H1 (cell line): ENCODE results near the gene NME8. TPM values are rescaled to one million over a fixed set of nuclear protein-coding genes. Genes with fewer than 3 reads are reported as not detected.

Source experiments
- CTCF ChIA-PET: fragments of 300-600 bp; sonication (Branson Sonifier 250); formaldehyde crosslinking; loops from one replicate; lab custom pipeline; 2021; ENCODE audit not compliant: partially characterized antibody; lab: Charles Lee
- POLR2A ChIA-PET: fragments of 300-600 bp; sonication (Branson Sonifier 250); formaldehyde crosslinking; loops from one replicate; lab custom pipeline; 2021; ENCODE audit warnings: inconsistent platforms; ENCODE audit not compliant: partially characterized antibody; lab: Charles Lee
- DNase-seq, 2 experiments: peaks; one replicate each; pipeline versions ENCODE4 v3.0.0 to v3.0.0-alpha.2; 2010 to 2022; ENCODE audit warnings: low spot score in 2 of 2, low read depth in 1 of 2, mixed read lengths in 1 of 2
- FAIRE-seq: peaks from 2 replicates; lab custom pipeline; 2011; peaks lifted over from hg19 to GRCh38; lab: Jason Lieb, UNC
- H2AFZ ChIP-seq: 2 replicates; pipeline ENCODE4 v1.8.1; 2012; ENCODE audit warnings: low read length, inconsistent platforms
- H2AK5ac ChIP-seq: 2 replicates; pipeline ENCODE4 v1.6.1; 2013; ENCODE audit warnings: low read depth, low read length
- H2BK120ac ChIP-seq: replicated peaks from 2 replicates; pipeline ENCODE3; 2013; ENCODE audit warnings: low read depth, low read length, inconsistent platforms
- H2BK12ac ChIP-seq: 2 replicates; pipeline ENCODE4 v1.6.1; 2013; ENCODE audit warnings: low read depth, low read length
- H2BK15ac ChIP-seq: 2 replicates; pipeline ENCODE4 v1.6.1; 2013; ENCODE audit warnings: low read length
- H2BK20ac ChIP-seq: 2 replicates; pipeline ENCODE4 v1.6.1; 2013; ENCODE audit warnings: low read length
- H2BK5ac ChIP-seq: 2 replicates; pipeline ENCODE4 v1.6.1; 2013; ENCODE audit warnings: low read depth, low read length
- H3K14ac ChIP-seq: 2 replicates; pipeline ENCODE4 v1.6.1; 2013; ENCODE audit warnings: inconsistent platforms; ENCODE audit not compliant: insufficient read length
- H3K18ac ChIP-seq: 2 replicates; pipeline ENCODE4 v1.6.1; 2013; ENCODE audit warnings: low read length; ENCODE audit errors: extremely low read depth
- H3K23ac ChIP-seq: 2 replicates; pipeline ENCODE4 v1.6.1; 2013; ENCODE audit warnings: inconsistent platforms; ENCODE audit not compliant: insufficient read length
- H3K23me2 ChIP-seq: 2 replicates; pipeline ENCODE4 v1.6.1; 2013; ENCODE audit warnings: low read depth, low read length
- H3K27ac ChIP-seq: 2 replicates; pipeline ENCODE4 v1.6.1; 2011; ENCODE audit warnings: low read depth, low read length, inconsistent platforms
- H3K27me3 ChIP-seq, 4 experiments: replicated peaks in 1 of 4; 1 replicate in 1 of 4; 2 replicates in 3 of 4; pipeline versions ENCODE4 v1.6.1 to v1.8.1; 2011 to 2013; ENCODE audit warnings: low read length in 3 of 4, mild to moderate bottlenecking in 3 of 4, inconsistent platforms in 2 of 4, mixed read lengths in 2 of 4, moderate library complexity in 1 of 4; ENCODE audit not compliant: control insufficient read depth in 3 of 4, insufficient read depth in 3 of 4; ENCODE audit errors: extremely low read depth in 1 of 4
- H3K36me3 ChIP-seq, 4 experiments: 2 replicates each; pipeline versions ENCODE4 v1.6.1 to v1.8.1; 2011 to 2013; ENCODE audit warnings: mild to moderate bottlenecking in 4 of 4, low read length in 3 of 4, moderate library complexity in 2 of 4, control low read depth in 1 of 4, inconsistent platforms in 1 of 4; ENCODE audit not compliant: insufficient read depth in 4 of 4, control insufficient read depth in 2 of 4
- H3K4ac ChIP-seq: replicated peaks from 2 replicates; pipeline ENCODE3; 2013; ENCODE audit warnings: low read length, low read depth, mixed read lengths, inconsistent platforms; ENCODE audit not compliant: insufficient read length
- H3K4me1 ChIP-seq, 4 experiments: replicated peaks in 1 of 4; 1 replicate in 1 of 4; 2 replicates in 3 of 4; pipeline versions ENCODE4 v1.6.1 to v1.8.1; 2011 to 2013; ENCODE audit warnings: low read length in 3 of 4, inconsistent platforms in 2 of 4, mixed read lengths in 1 of 4; ENCODE audit not compliant: insufficient read depth in 4 of 4, control insufficient read depth in 3 of 4
- H3K4me2 ChIP-seq, 2 experiments: 2 replicates each; pipeline versions ENCODE4 v1.6.1 to v1.8.1; 2011 to 2013; ENCODE audit warnings: low read depth in 2 of 2, low read length in 2 of 2, control low read depth in 1 of 2, inconsistent platforms in 1 of 2, mild to moderate bottlenecking in 1 of 2; ENCODE audit not compliant: insufficient read depth in 1 of 2
- H3K4me3 ChIP-seq, 4 experiments: fragments of 200-600, 300-600 bp in 1 of 4; sonication (generic), shearing (Covaris generic), sonication (Bioruptor Twin) in 1 of 4; 2 replicates each; pipeline versions ENCODE4 v1.5.1 to v1.8.1; 2011 to 2016; ENCODE audit warnings: low read length in 4 of 4, low read depth in 3 of 4, control low read depth in 2 of 4, inconsistent platforms in 2 of 4, mild to moderate bottlenecking in 2 of 4, mixed read lengths in 1 of 4, moderate library complexity in 1 of 4; ENCODE audit not compliant: insufficient read depth in 2 of 4; ENCODE audit errors: extremely low read depth in 1 of 4
- H3K56ac ChIP-seq: replicated peaks from 2 replicates; pipeline ENCODE3; 2013; ENCODE audit warnings: low read depth, mild to moderate bottlenecking, mixed read lengths, low read length, inconsistent platforms; ENCODE audit not compliant: insufficient read length
- H3K79me1 ChIP-seq: 2 replicates; pipeline ENCODE4 v1.6.1; 2013; ENCODE audit warnings: low read depth, low read length, control low read depth
- H3K79me2 ChIP-seq, 2 experiments: 2 replicates each; pipeline versions ENCODE4 v1.6.1 to v1.8.1; 2012 to 2013; ENCODE audit warnings: low read length in 2 of 2, mild to moderate bottlenecking in 2 of 2, inconsistent platforms in 1 of 2; ENCODE audit not compliant: insufficient read depth in 2 of 2, control insufficient read depth in 1 of 2
- H3K9ac ChIP-seq, 4 experiments: replicated peaks in 1 of 4; 1 replicate in 1 of 4; 2 replicates in 3 of 4; pipeline versions ENCODE4 v1.6.1 to v1.8.1; 2011 to 2013; ENCODE audit warnings: low read depth in 3 of 4, low read length in 3 of 4, control low read depth in 2 of 4, mild to moderate bottlenecking in 2 of 4, moderate library complexity in 2 of 4, inconsistent platforms in 1 of 4; ENCODE audit errors: extremely low read depth in 1 of 4
- H3K9me3 ChIP-seq, 2 experiments: 2 replicates each; pipeline versions ENCODE4 v1.6.1 to v1.8.1; 2012 to 2013; ENCODE audit warnings: mild to moderate bottlenecking in 2 of 2, moderate library complexity in 2 of 2, control low read depth in 1 of 2, inconsistent platforms in 1 of 2, low read depth in 1 of 2, low read length in 1 of 2, mixed read lengths in 1 of 2; ENCODE audit not compliant: insufficient read depth in 2 of 2
- H4K20me1 ChIP-seq, 2 experiments: replicated peaks in 1 of 2; 2 replicates each; pipeline versions ENCODE3 to v1.8.1; 2011 to 2013; ENCODE audit warnings: inconsistent platforms in 2 of 2, low read length in 2 of 2, mild to moderate bottlenecking in 1 of 2; ENCODE audit not compliant: insufficient read depth in 2 of 2, control insufficient read depth in 1 of 2
- H4K5ac ChIP-seq: 2 replicates; pipeline ENCODE4 v1.6.1; 2013; ENCODE audit warnings: low read length, low read depth, mixed read lengths, inconsistent platforms; ENCODE audit not compliant: insufficient read length
- H4K8ac ChIP-seq: 2 replicates; pipeline ENCODE4 v1.8.0; 2013; ENCODE audit warnings: mild to moderate bottlenecking, moderate library complexity, low read length, inconsistent platforms; ENCODE audit not compliant: insufficient read depth; ENCODE audit errors: extremely low read depth
- H4K91ac ChIP-seq: replicated peaks from 2 replicates; pipeline ENCODE3; 2013; ENCODE audit warnings: low read length, mixed read lengths, inconsistent platforms; ENCODE audit not compliant: insufficient read length
- CBX8 ChIP-seq: fragments of 300-800, 300-1000 bp; sonication (generic); IDR thresholded peaks from 2 replicates; pipeline ENCODE4 v1.7.1; 2016; ENCODE audit warnings: low read depth, low read length, borderline replicate concordance
- KDM1A ChIP-seq: fragments of 200-600, 300-600 bp; sonication (generic); IDR thresholded peaks from 2 replicates; pipeline ENCODE4 v1.7.1; 2016; ENCODE audit warnings: mild to moderate bottlenecking, low read length, borderline replicate concordance
- KDM5A ChIP-seq: fragments of 200-600 bp; IDR thresholded peaks from 2 replicates; pipeline ENCODE4 v1.7.1; 2012; ENCODE audit warnings: mild to moderate bottlenecking, low read length, inconsistent platforms, mixed read lengths
- PHF8 ChIP-seq: fragments of 200-600 bp; sonication (generic); conservative IDR thresholded peaks from 2 replicates; pipeline ENCODE4 v1.7.1; 2012; ENCODE audit warnings: low read depth, mild to moderate bottlenecking, inconsistent platforms, low read length, moderate library complexity
- RAD21 ChIP-seq, 2 experiments: IDR thresholded peaks in 1 of 2; conservative IDR thresholded peaks in 1 of 2; 2 replicates each; pipeline ENCODE4 v1.6.1; 2011; ENCODE audit warnings: low read depth in 2 of 2, low read length in 2 of 2, improper control_type of control experiment in 1 of 2, inconsistent platforms in 1 of 2, mild to moderate bottlenecking in 1 of 2, moderate library complexity in 1 of 2
- WGBS, 2 experiments: shearing (Covaris generic) in 1 of 2; methylation state at CpG; one replicate each; pipeline versions ENCODE4 v1.1.6 to v1.1.7; 2013 to 2015; ENCODE audit warnings: low lambda C conversion rate in 2 of 2, mixed read lengths in 2 of 2, inconsistent platforms in 1 of 2, low coverage in 1 of 2, missing lambda C conversion rate in 1 of 2; ENCODE audit not compliant: insufficient replicate concordance in 2 of 2, insufficient coverage in 1 of 2, insufficient read length in 1 of 2; ENCODE audit errors: extremely low coverage in 1 of 2, missing lambda C conversion rate in 1 of 2; 5-methylcytosine and 5-hydroxymethylcytosine counted together
- polyA plus RNA-seq, 7 experiments: library from polyadenylated mRNA; depleted of rRNA in 3 of 7; stranded (reverse) in 5 of 7; unstranded in 2 of 7; fragments of >200 nt in 5 of 7; fragments of 200-250 nt in 2 of 7; gene quantifications; 1 replicate in 5 of 7; 2 replicates in 1 of 7; 4 replicates in 1 of 7; pipeline versions ENCODE4 v1.2.1 to v1.2.3, GENCODE V29; 2011 to 2013; ENCODE audit warnings: missing spikeins in 2 of 7, mixed read lengths in 2 of 7
- total RNA-seq: library from RNA; stranded (reverse); fragmentation: NEBNext Ultra II Directional; extraction: Animal tissue kit (Norgen Biotek cat#: 25700); gene quantifications from 2 replicates; pipeline ENCODE4 v1.2.1, GENCODE V29; 2021

Gene NME8
- total and polyA plus RNA-seq, 2 of the 8 experiments (the other 6 are each of a cell fraction or from before 2014, with no cell fraction given) = 0.22 to 0.44 TPM

DNA sequence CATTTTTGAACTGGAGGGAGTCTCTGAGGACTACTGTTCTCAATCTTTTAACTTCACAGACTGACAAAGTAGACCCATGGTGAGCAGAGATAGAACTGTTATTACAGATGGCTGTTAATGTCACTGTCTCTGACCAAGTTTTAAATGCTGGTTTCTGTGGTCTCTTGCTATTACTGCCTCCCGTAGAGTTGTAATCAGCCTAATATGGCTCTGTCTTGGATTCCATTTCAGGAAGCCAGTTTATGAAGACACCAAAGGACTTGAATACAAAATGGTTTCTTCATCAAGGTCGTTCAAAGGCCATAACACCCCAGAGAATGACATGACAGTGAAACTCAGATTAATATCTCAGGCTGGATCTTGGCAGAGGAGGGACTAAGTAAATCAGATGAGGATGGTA, 64.4 kb downstream of the NME8 start:
- Histone ChIP-seq H3K4me3 (no peak overlapping the region), H2BK120ac (no peak overlapping the region), H3K27me3 (peaks cover 8 to 28% (median 21%) of the 10 kb centered on the region in 4 experiments), H3K36me3 (no peaks in the 10 kb centered on the region), H4K8ac (no peak overlapping the region), H2AFZ (no peak overlapping the region), H4K91ac (no peak overlapping the region), H3K23ac (no peak overlapping the region), H3K4me2 (no peak overlapping the region), H2AK5ac (no peak overlapping the region), H2BK12ac (no peak overlapping the region), H3K4me1 (peaks cover 0 to 10% (median 3%) of the 10 kb centered on the region in 4 experiments; a peak in 5 of 7 replicates), H2BK15ac (no peak overlapping the region), H3K18ac (no peak overlapping the region), H3K23me2 (peaks cover 6% of the 10 kb centered on the region; the same call in 1 of the 2 replicates), H3K4ac (no peak overlapping the region), H3K56ac (no peak overlapping the region), H3K14ac (no peak overlapping the region), H3K79me1 (no peaks in the 10 kb centered on the region), H2BK5ac (no peak overlapping the region), H3K9ac (no peak overlapping the region), H3K27ac (no peak overlapping the region), H4K20me1 (peaks cover 0 to 4% of the 10 kb centered on the region in 2 experiments), H2BK20ac (no peak overlapping the region), H4K5ac (no peak overlapping the region), H3K9me3 (no peaks in the 10 kb centered on the region), H3K79me2 (no peaks in the 10 kb centered on the region)
- ChIA-PET CTCF (interaction anchor here (0.6 to 2.6 kb wide), 5 partner anchors 8 to 1425 kb away, joined by 3 to 13 read pairs (median 3); partner anchors contain the start of gene EPDR1), POLR2A (no interaction called here)
- FAIRE-seq = no peak
- TF ChIP-seq KDM1A = no peak
- no peak for TF ChIP-seq KDM5A
- TF ChIP-seq PHF8 = no peak
- no peak for TF ChIP-seq CBX8
- TF ChIP-seq RAD21 (IDR thresholded peaks at IDR 0.05 in 1 of 2, conservative IDR thresholded peaks at IDR 0.05 in 1 of 2; ENCODE audit: low read depth in 2 of 2, low read length in 2 of 2) = no peak
- 75% methylated on average over 2 of the region's 2 CpGs; no CpG with 5 or more reads in 1 of the 2 experiments for WGBS, 2 experiments
- DNase-seq = no peak
